Colon (tissue), 2 donors: ENCODE measurements around the gene KIAA1958.
"Not testable (repeated sequence)": the region's sequence is repeated elsewhere in the genome, so short reads cannot be mapped to it uniquely, and the experiment has no call there.

ENCODE experiments used
- FAIRE-seq: peaks from 2 replicates; lab custom pipeline; 2012; peaks lifted over from hg19 to GRCh38; lab: Jason Lieb, UNC
- donor health status: control.
- donor health status: control.

The KIAA1958 gene

DNA sequence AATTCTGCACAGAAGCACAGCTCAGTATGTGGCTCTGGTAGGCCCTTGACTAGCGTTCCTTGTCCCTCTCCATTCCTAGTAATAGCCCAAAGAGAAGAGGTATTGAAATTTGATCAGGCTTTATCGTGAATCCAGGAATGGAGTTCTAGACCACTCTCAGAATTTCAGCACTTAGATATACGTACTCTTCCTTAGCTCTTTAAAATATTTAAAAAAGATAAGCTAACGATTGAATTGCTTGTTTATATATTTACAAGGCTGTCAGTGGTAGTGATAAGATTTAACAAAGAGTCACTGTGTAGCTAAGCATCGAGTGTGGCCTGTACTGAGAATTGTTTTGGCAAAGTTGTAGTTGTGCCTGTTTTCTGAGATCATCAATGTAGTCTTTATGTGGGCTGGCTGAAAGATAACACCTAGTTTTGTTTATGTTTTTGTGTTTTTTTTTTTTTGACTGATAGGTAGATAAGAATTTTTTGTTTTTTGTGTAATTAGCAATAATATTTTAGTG, 2.5 kb downstream of the KIAA1958 start:
- FAIRE-seq = no peak

- FAIRE-seq = no peak
Observed at GRCh38 chr9:112489876-112490666, 3.4 kb downstream of the KIAA1958 start.

DNA sequence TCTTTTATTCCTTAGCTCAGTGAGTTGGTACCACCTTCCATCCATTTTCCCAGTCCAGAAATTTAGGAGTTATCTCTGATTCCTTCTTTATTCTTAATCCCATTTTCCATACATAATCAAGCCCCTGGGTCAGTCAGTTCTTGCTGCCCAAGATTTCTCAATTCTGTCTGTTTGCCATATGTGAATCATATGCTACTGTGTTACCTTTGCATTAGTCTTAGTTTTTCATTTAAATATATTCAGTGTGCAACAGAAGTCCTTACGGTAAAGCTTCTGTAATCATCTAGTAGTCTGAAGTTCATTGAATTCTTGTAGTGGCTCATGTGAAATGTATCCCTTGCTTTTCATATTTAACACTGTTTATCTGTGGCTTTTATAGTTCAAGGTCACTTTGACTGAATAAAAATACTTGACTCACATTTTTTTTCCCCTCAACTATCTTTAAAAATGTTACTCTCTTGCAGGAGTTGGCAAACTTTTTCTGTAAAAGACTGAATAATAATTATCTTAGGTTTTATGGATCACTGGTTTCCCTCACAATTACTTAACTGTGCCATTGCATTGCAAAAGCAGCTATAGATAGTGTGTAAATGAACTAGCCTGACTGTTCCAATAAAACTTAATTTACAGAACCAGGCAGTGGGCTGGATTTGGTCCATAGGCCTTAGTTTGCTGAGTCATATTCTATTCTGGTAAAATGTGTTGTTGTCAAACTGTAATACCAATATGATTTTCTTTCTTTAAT, 6.9 kb downstream of the KIAA1958 start:
- no peak for FAIRE-seq

GRCh38 chr9:112494153-112494552, 7.5 kb downstream of the KIAA1958 start:
- no peak for FAIRE-seq

DNA sequence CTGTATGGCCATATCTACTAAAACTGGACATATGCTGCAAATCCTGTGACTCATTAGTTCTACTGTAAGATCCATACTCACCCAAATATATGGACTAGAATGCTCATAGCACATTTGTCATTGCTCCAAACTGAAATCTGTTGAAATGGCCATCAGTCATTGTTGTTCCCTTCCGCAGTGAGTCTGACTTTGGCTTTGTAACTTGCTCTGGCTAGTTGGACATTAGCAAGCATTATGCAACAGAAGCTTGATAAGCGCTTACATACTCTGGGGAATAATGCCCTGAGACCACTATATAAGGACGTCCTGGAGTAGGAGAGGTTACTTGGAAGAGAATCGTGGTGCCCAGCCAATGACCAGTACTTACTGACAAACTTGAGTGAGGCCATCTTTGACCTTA, 9.0 kb downstream of the KIAA1958 start:
- FAIRE-seq = no peak

DNA sequence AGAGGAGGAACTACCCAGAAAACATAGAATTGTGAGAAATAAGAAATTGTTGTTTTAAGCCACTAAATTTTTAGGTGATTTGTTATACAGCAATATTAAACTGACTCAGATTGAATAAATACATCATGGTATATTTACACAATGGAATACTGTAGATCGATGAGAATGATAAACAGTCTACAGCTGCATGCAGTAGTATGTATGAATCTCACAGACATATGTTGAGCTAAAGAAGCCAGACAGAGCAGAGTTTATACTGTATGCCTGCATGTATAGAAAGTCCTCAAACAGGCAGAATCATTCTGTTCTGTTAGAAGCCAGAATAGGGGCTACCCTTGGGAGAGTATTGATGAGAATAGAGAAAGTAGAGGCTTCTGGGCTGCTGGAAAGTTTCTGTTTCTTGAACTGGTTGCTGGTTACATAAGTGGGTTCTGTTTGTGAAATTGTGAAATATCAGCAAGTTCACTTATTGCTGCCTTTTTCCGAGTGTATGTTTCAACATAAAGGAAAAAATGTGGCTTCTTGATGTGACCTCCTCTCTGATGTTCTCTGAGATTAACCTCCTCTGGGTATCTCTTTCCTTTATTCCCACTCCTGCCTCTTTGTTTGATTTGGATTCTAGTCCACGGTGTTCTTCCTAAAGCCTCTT, 9.6 kb downstream of the KIAA1958 start:
- FAIRE-seq = no peak

DNA sequence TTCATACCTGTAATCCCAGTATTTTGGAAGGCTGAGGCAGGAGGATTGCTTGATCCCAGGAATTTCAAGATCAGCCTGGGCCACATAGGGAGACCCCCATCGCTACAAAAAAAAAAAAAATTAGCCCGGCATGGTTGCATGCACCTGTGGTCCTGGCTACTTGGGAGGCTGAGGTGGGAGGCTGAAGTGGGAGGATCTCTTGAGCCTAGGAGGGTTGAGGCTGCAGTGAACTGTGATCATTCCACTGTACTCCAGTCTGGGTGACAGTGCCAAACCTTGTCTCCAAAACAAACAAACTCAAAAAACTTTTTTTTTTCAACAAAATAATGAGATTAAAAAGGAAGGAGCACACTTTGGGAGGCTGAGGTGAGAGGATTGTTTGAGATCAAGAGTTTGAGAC, 14.2 kb downstream of the KIAA1958 start:
- FAIRE-seq = no peak

- FAIRE-seq = no peak
Observed at GRCh38 chr9:112501287-112501686, 14.7 kb downstream of the KIAA1958 start.

- no peak for FAIRE-seq
Observed at GRCh38 chr9:112502175-112502946, 15.7 kb downstream of the KIAA1958 start.

- FAIRE-seq = no peak
Observed at GRCh38 chr9:112503170-112503569, 16.5 kb downstream of the KIAA1958 start.

DNA sequence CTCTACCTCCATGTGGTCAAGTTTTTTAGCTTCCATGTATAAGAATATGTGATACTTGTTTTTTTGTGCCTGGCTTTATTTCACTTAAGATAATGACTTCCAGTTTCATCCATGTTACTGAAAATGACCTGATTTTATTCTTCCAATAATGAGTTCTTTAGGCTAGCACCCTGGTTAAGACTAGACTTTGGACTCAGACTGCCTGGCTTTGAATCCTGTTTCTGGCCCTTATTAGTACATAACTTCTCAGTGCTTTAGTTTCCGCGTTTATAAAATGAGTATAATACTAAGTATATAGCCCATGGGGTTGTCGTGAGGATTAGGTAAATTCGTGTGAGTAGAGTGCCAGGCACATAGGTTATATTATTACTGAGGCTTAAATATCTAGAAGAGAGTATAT, 18.5 kb downstream of the KIAA1958 start:
- no peak for FAIRE-seq

GRCh38 chr9:112505607-112506006, 19.0 kb downstream of the KIAA1958 start:
- FAIRE-seq = no peak

- FAIRE-seq = no peak
Observed at GRCh38 chr9:112506571-112506970, 19.9 kb downstream of the KIAA1958 start.

DNA sequence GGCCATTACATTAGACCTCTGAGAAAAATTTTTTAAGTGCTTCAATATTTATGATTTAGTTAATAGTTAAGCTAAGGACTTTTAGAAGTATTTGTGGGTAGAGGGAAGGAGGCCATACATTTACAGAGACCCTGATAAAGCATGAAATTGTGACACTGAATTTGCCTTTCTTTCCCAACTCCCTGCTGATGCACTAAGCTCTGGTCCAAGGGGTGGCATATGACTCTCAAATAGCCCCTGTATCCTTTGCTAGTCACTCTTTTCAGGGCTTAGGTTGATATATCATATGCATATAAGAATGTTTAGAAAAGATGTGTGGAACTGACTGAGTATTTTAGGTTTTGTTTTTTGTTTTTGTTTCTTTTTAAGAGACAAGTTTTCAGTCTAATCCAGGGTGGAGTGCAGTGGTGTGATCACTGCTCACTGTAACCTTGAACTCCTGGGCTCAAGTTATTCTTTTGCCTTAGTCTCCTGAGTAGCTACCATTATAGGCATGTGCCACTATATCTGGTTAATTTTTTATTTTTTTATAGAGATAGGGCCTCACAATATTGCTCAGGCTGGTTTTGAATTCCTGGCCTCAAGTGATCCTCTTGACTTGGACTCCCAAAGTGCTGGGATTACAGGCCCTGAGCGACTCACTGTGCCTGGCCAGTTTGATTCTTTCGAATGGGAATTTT, 20.5 kb downstream of the KIAA1958 start:
- FAIRE-seq = no peak

GRCh38 chr9:112508377-112508776, 21.8 kb downstream of the KIAA1958 start:
- FAIRE-seq = no peak

GRCh38 chr9:112512377-112512776, 25.8 kb downstream of the KIAA1958 start:
- not testable (repeated sequence) for FAIRE-seq

DNA sequence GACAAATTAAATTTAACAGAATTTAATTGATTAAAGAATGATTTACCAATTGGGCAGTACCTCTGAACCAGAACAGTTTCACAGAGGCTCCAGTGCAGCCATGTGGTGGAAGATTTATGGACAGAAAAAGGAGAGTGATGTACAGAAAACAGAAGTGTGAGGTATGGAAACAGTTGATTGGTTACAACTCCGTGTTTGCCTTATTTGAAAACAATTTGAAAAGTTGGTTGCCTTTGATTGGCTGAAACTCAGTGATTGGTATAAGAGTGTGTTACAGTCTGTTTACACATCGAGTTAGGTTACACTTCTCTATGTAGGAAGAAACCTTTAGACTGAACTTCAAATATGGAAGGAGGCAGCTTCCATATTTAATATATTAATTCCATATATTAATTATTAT, 30.1 kb downstream of the KIAA1958 start:
- FAIRE-seq = no peak

- FAIRE-seq = no peak
Observed at GRCh38 chr9:112520069-112520468, 33.4 kb downstream of the KIAA1958 start.

- FAIRE-seq = no peak
Observed at GRCh38 chr9:112520656-112521055, 34.0 kb downstream of the KIAA1958 start.

GRCh38 chr9:112526973-112527372, 40.3 kb downstream of the KIAA1958 start:
- FAIRE-seq = no peak

- no peak for FAIRE-seq
Observed at GRCh38 chr9:112527959-112528358, 41.3 kb downstream of the KIAA1958 start.

- no peak for FAIRE-seq
Observed at GRCh38 chr9:112529316-112529715, 42.7 kb downstream of the KIAA1958 start.
